22Rv1 (cell line): Measurements from ENCODE around the gene ITIH2.
"Not testable (repeated sequence)": the region's sequence is repeated elsewhere in the genome, so short reads cannot be mapped to it uniquely, and the experiment has no call there.

Source experiments
- H3K27ac ChIP-seq: fragments of 450-650 bp; 2 replicates; pipeline ENCODE4 v1.5.1; 2017
- ZFX ChIP-seq: fragments of 450-650 bp; IDR thresholded peaks from 2 replicates; pipeline ENCODE4 v1.6.1; 2017; ENCODE audit warnings: antibody characterized with exemption, borderline replicate concordance
- TF ChIP-seq, protein P1 (sequence below): fragments of 450-650 bp; IDR thresholded peaks from 2 replicates; pipeline ENCODE4 v1.5.1; 2017; ENCODE audit warnings: mild to moderate bottlenecking

ITIH2 gene, protein sequence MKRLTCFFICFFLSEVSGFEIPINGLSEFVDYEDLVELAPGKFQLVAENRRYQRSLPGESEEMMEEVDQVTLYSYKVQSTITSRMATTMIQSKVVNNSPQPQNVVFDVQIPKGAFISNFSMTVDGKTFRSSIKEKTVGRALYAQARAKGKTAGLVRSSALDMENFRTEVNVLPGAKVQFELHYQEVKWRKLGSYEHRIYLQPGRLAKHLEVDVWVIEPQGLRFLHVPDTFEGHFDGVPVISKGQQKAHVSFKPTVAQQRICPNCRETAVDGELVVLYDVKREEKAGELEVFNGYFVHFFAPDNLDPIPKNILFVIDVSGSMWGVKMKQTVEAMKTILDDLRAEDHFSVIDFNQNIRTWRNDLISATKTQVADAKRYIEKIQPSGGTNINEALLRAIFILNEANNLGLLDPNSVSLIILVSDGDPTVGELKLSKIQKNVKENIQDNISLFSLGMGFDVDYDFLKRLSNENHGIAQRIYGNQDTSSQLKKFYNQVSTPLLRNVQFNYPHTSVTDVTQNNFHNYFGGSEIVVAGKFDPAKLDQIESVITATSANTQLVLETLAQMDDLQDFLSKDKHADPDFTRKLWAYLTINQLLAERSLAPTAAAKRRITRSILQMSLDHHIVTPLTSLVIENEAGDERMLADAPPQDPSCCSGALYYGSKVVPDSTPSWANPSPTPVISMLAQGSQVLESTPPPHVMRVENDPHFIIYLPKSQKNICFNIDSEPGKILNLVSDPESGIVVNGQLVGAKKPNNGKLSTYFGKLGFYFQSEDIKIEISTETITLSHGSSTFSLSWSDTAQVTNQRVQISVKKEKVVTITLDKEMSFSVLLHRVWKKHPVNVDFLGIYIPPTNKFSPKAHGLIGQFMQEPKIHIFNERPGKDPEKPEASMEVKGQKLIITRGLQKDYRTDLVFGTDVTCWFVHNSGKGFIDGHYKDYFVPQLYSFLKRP

DNA sequence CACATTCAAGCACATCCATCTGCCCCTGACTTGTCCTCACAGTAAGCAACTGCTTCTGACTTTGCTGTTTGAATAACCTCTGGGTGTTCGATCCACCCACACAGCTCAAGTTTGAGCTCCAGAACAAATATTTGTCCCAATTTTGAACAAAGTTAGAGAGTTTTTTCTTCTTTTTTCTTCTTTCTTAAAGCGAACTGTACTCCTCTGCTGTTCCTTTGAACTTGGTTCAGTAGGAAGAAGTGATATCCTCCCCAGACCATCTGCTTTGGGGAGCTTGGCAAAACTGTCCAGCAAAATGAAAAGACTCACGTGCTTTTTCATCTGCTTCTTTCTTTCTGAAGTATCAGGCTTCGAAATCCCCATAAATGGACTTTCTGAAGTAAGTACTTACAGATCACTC, at the start of gene ITIH2:
Gene ITIH2, plus strand, starts transcription at position 177 of the 400 bp plus-strand sequence. Its CDS starts 119 bp downstream, at position 296.
- H3K27ac ChIP-seq = no peak within 1 kb of the TSS
- TF ChIP-seq, protein P1, sequence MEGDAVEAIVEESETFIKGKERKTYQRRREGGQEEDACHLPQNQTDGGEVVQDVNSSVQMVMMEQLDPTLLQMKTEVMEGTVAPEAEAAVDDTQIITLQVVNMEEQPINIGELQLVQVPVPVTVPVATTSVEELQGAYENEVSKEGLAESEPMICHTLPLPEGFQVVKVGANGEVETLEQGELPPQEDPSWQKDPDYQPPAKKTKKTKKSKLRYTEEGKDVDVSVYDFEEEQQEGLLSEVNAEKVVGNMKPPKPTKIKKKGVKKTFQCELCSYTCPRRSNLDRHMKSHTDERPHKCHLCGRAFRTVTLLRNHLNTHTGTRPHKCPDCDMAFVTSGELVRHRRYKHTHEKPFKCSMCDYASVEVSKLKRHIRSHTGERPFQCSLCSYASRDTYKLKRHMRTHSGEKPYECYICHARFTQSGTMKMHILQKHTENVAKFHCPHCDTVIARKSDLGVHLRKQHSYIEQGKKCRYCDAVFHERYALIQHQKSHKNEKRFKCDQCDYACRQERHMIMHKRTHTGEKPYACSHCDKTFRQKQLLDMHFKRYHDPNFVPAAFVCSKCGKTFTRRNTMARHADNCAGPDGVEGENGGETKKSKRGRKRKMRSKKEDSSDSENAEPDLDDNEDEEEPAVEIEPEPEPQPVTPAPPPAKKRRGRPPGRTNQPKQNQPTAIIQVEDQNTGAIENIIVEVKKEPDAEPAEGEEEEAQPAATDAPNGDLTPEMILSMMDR = no peak
- TF ChIP-seq ZFX = no peak

DNA sequence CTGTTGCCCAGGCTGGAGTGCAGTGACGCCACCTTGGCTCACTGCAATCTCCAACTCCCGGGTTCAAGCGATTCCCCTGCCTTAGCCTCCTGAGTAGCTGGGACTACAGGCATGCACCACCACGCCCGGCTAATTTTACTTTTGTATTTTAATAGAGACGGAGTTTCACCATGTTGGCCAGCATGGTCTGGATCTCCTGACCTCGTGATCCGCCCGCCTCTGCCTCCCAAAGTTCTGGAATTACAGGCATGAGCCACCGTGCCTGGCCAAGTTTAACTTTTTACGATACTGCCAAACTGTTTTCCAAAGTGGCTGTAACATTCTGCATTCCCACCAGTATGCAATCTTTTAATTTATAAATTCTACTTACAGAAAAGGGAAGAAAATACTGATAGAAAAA, 46.0 kb upstream of the ITIH2 start:
- not testable (repeated sequence) for H3K27ac ChIP-seq

DNA sequence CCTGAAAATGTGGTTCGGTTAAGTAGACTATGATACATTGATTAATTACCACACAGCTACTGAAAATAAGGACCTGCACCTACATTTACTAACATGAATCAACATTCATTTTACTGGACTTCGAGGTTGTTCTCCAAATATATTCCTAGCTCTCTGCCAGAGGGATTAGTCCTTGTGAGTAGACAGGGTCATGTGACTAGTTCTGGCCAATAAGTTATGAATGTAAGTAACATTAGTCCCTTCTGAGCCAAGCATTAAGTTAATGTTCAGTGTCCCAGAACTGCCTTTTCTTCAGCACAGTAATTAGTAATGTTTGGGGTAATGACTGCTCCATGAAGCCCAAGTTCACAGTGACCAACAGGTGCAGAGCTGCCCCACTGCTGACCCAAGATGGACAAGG, 45.6 kb upstream of the ITIH2 start:
- TF ChIP-seq, protein P1 = no peak
- TF ChIP-seq ZFX = no peak
- no peak overlapping the region for H3K27ac ChIP-seq

DNA sequence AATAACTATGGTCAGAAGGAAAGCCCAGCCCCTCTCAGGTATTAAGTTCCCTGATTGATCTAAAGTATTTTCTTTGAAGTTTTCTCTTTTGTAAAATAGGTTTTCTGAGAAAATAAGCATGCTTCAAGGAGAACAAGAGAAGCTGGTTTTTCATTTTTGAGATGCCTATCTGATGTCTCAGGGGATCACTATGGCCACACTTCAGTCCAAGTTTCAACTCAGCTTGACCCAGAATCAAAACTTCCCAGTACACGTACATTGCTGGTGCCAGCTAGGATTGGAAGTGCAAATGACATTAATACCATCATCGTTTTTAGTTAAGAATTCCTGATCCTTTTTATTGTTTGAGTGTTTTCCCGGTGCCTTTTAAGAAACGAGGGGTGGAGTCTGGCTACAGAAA, 43.6 kb upstream of the ITIH2 start:
- TF ChIP-seq ZFX = no peak
- TF ChIP-seq, protein P1 = no peak
- no peak overlapping the region for H3K27ac ChIP-seq

DNA sequence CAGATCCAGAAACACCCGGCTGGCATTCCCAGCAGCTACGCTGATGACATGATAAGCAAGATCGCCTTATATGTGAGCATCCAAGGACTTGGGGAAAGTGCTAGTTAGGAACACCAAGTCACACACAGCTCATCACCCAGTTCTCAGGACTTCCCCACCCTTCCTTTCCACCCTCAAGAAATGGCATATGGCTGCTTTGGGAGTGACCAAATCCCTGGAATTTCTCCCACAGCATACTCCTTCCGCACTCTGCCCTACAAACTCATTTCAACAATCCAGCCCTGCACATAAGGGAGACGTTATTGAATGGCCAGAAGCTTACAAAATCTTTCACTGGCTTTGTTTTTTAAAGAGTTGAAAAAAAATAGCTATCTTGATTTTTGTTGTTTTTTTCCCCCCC, 40.6 kb upstream of the ITIH2 start:
- H3K27ac ChIP-seq = no peak overlapping the region
- TF ChIP-seq ZFX = no peak
- TF ChIP-seq, protein P1 = no peak

DNA sequence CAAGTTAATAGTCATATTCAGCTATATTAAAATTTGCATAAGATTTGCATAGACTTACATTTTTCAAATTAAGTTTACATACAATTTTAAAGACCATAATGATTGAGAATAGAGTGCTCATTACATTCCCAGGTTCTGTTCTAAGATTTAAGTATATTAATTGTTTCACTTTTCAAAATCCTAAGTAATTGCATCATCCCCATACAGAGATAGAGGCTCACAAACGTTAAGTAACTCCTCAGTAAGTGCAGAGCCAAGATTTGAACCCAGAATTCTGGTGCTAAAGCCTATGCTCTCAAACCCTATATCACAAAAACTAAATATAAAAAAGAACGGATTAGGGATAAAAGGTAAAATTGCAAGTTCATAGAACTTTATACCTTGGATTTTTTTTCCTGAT, 38.4 kb upstream of the ITIH2 start:
- H3K27ac ChIP-seq = no peak overlapping the region
- TF ChIP-seq ZFX = no peak
- TF ChIP-seq, protein P1 = no peak

DNA sequence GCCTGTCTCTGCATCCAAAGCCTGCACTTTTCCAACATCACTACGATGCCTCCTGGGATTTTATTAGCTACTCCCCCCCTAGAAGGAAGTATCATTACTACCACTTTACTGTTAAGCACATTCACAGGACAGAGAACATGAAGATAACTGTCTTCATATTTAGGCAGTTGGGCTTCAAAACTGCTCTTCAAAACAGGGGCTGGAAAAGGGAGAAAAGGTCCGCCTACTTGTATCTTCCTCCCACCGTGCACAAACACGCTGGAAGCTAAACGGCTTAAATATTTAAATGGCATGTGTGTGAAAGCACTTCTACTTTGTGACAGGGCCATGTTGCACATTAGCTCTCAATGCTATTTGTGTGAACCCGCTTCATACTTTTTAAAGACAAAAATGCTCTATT, 37.3 kb upstream of the ITIH2 start:
- no peak overlapping the region for H3K27ac ChIP-seq
- TF ChIP-seq ZFX = no peak
- TF ChIP-seq, protein P1 = no peak
